GM19099 (cell line): ENCODE results near the gene ADD1.

Experiments used
- POLR2A ChIP-seq: IDR thresholded peaks from 3 replicates; pipeline ENCODE4 v1.6.1; 2011; ENCODE audit warnings: low read depth; ENCODE audit not compliant: insufficient read length; ENCODE audit errors: extremely low read depth

Gene ADD1

DNA sequence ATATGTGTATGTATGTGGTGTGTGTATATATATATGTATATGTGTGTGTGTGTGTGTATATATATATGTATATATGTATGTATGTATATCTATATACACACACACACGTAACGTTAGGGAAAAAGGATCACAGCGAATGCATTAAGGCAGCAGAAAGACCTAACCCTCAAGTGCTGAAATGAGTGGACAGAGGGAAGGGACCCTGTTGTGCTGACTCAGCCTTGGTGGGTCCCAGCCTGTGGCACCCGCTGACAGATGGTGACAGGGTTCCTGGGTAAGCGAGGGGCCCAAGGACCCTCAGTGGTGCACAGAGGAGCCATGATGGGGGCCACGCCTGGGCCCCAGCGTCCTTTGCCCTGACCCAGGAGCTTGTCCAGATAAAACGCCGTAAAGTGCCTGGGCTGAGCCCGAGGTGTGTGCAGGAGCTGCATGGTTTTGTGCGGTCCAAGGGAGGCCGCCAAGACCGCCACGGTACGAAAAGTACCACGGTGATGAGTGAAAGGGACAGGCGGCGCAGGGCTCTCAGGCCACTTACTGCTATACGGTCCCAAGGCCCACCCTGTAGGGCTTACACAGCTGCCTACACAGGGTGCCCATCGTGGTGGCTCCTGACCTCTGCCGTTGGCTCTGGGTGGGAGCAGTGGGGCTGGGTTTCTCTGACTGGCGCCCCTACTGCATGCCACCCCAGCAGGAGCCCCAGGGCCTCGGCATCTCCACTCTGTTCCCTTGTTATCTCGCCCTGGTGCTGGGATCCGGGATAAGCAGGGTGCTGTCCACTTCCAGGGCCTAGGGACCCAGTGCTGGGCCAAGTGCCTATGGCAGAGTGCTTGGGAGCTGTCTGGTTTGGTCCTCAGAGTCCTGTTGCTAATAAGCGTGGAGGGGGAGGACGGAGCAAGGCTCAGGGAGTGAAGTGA is 40.8 kb upstream of the ADD1 start:
- TF ChIP-seq POLR2A: no peak

DNA sequence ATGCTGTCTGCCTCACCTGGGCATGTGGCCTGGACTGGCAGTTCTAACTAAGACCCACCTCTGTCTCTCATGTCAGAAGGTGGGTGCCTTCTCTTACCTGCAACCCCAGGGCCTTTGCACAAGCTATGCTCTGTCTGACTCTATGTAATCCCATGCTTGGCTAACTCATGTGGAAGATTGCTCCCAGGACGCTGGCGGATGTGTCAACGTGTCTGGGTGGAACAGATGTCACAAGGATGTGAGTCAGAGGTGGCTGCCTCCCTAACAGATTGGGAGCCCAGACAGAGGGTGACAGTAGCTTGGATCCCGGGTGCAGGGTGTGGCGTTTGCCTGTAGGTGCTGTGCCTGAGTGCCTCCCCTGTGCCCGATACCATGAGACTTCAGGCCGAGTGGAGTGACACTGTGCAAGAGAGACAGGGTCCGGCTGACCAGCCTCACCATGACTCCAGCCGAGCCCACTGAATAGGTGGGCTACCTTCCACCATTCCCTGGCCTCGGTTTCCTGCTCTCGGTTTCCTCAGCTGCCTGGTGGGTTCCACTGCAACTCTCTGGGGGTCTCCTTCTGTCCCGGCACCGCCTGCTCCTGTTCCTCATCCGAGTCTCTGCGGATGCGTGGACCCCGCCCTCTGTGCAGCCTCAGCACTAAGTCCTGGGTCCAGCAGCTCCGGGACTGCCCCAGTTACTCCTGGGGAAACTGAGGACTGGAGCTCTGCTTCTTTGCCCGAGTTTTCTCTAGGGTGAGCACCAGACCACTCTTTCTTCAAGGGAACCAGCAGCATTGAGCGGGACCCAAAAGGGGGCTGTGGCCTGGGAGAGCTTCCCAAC is 39.8 kb upstream of the ADD1 start:
- no peak for TF ChIP-seq POLR2A

DNA sequence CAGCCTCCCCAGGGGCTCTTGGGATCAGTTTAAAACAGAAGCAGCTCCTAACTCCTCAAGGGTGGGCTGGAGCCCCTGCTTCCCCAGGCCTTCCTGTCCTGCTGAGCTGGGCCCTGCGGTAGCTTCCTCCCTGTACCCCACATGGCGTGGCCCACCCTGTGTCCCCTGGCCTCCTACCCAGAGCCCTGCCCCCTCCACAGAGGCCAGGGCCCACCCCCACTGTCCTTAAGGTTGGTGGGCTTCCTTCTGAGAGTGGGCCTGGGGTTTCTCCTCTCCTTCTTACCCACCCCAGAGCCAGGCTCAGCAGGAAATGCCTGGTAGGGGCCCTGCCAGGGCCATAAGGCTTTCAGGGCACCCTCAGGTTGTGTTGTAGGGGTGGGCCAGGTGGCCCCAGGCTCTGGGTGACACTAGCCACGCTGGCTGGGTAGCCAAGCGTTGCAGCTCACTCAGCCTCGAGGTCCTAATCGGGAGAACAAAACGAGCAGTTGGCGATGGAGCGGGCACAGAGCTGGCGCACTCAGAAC is 39.1 kb upstream of the ADD1 start:
- TF ChIP-seq POLR2A: no peak

DNA sequence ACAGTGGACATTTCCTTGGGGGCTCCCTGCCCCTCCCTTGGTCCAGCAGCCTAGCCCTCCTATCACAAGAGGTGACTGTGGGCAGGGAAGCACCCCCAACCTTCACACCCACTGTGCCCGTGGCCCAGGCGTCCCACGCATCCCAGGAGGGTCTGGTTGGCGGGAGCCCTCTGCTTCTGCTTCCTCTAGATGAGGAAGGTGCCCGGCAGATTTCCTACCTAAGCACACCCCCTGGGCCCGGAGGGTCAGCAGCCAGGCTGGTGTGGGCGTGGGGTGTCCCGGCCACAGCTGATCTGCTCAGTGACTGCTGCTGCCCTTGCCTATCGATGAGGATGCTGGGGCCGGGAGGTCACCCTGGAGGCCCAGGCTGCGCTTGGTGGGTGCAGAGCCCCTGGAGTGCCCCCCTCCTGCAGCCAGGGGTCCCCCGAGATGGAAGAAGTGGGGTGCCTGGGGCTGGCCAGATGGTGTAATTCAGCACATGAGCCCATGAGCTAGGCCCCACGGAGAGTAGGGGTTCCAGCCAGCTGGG is 38.6 kb upstream of the ADD1 start:
- TF ChIP-seq POLR2A: no peak

DNA sequence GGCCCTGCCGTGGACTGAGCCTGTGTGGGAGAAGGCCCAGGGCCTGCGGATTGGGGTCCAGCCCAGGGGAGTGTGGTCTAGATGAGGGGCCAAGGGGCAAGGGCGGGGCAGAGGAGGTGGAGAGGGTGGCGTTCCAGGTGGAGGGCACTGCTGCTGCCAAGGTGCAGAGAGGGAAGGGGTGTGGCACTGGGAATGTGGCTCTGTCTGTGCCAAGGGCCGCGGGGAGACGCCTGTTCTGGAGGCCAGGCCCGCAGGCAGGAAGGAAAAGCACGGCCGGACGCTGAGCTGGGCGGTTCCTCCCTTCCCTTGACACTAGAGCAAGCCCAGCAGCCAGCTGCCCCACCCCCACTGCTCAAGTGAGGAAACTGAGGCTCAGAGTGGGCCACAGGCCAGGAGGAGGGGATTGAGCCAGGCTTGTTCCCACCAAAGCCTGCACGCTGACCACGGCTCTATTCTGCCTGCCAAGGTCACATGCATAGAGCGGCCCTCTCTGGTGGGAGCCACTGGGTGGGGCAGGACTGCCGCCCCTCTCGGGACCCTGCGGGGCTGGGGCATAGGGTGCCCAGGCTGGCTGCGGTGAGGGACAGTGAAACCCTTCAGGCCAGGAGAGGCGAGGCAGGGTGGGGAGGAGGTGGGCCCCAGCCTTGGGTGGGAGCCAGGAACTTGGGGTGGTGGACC is 37.8 kb upstream of the ADD1 start:
- TF ChIP-seq POLR2A: no peak

DNA sequence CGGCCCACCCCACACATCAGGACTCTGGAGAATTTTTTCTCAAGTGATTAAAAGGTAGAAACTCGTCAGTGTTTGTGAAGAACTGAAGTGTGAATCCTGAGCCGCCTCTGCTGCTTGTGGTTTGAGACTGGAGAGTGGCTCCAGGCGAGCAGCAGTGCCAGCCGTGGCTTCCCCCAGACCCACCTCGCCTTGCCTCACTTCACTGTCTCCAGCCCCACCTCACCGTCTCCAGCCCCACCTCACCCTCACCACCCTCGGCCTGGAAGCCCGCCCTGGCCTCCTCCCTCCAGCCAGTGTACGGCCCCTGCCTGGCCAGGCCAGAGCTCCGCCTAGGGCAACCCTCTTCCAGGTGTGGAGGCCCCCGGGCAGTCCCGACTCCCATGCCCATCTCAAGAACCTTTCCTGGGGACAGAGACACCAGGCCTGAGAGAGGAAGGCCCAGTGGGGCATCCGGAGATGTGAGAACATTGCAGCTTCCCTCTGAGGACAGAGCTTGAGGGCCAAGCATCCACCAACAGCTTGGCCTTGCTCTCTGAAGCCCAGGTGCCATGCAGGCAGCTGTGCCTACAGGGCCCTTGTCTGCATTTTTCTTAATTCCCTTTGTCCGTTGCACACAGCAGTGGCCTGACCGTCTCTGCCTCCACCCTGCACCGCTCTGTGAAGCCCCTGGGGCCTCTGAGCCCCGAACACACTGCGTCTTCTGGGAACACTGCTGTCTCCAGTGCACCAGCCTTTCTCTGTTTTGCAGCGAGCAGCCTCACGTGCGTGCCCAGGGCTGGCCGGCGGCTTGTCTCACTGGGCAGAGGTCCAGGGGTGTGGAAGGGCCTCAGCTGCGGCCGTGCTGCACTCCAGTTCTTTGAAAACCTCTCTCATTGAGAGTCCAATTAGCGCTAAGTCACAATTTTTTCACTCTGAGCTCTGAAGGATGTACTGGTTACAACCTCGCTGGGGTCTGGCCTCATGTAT is 37.0 kb upstream of the ADD1 start:
- TF ChIP-seq POLR2A: no peak

DNA sequence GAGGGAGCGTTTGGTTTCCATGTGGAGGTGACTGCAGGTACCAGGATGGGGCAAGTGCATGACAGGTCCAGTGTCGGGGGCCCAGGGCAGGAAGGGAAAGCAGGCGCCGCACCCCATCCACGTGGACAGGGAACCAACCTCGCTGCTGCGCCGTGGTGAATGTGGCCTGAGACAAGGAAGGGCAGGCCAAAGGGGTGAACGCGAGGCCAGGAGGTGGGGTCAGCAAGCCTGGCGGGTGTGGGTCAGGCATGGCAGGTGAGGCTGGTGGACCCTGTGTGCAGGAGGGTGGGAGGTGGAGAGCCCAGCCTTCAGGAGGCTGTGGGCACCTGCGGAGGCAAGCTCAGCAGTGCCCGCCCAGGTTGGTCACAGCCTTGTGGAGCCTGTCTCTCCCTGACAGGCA is 36.1 kb upstream of the ADD1 start:
- no peak for TF ChIP-seq POLR2A

DNA sequence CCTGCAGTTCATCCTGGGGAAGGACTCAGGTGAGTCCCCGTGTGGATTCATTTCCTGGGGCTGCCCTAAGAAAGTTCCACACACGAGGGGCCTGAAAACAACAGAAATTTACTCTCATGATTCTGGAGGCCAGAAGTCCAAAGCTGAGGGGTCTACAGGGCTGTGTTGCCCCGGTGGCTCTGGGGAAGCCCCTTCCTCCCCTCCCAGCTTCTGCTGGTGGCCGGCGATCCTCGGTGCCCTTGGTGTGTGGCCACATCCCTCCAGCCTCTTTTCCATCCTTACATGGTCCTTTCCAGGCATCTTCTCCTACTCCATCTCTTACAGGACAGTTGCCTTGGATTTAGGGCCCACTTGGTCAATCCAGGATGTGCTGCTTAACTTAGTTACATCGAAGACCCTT is 35.6 kb upstream of the ADD1 start:
- no peak for TF ChIP-seq POLR2A

DNA sequence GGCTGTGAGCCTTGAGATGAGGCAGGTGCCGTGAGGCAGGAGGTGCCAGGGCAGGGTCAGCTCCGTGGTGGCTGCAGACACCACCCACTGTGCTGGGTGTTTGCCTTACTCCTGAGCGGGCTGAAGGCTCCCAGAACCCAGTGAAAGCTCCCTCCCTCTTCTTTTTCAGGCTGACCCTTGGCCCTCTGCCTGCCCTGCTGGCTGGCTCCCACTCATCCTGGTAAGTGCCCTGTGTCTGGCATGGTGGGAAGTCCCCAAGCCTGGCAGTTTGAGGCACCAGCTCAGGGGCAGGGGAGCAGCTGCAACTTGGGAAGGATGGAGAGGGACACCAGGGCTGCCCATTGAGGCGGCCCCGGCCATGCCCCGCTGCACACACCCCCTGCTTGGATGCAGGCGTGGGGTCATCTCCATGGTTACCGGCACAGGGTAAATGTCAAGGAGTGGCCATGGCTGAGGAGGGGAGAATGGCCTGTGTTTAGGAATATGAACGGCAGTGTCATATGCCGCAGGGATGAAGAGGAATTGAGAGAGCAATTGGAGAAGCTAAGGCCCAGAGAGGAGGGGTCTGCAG is 33.9 kb upstream of the ADD1 start:
- TF ChIP-seq POLR2A: no peak

DNA sequence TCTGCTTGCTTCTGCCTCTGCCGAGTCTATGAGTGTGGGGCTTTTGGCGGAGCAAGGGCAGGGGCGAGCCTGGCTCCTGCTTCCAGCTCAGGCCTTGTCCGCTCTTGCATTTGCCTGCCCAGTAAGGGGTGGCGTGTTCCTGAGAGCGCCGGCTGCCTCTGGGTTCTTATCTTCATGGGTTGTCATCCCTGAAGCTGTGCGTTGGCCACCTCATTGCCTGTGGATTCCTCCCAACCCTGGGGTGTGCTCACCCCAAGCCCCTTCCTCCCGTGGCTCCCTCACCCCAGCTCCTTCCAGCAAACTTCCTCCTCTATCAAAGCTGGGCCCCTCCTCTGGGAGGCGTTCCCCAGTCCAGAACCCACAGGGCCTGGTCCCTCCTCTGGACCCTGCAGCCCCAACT is 33.3 kb upstream of the ADD1 start:
- TF ChIP-seq POLR2A: no peak

DNA sequence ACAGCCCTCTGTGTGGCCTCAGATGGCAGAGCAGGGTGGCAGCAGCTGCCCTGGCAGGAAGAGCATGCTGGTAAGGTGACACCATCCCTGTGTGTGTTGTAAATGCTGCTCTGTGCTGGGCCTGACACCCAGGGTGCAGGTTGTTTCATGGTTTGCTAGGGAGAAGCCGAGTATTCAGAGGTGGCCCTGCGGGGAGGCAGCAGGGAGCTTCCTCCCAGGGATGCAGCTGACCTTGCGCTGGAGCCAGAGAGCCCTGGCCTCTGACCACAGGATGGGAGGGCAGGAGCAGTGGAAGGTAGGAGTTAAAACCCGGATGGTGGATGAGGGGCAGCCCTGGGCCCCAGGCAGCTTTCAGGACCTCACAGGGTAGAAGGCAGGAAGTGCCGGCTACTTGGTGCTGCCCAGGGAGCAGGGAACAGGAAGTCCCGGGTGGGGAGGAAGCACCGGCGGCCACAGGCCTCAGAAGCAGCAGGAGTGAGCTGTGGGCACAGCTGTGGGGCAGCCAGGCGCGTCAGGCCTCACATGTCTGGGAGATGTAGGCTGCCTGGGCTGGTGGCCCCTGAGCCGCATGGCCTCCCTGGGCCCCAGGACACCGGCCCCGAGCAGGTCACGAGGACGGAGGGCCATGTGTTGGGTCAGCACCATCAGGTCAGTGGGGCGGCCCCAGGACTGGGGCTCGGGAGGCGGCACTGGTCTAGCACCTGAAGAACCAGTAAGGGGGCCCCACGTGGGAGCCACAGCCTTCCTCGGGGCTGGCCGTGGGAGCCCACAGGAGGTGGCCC is 31.6 kb upstream of the ADD1 start:
- peak; percentile 73 for TF ChIP-seq POLR2A

DNA sequence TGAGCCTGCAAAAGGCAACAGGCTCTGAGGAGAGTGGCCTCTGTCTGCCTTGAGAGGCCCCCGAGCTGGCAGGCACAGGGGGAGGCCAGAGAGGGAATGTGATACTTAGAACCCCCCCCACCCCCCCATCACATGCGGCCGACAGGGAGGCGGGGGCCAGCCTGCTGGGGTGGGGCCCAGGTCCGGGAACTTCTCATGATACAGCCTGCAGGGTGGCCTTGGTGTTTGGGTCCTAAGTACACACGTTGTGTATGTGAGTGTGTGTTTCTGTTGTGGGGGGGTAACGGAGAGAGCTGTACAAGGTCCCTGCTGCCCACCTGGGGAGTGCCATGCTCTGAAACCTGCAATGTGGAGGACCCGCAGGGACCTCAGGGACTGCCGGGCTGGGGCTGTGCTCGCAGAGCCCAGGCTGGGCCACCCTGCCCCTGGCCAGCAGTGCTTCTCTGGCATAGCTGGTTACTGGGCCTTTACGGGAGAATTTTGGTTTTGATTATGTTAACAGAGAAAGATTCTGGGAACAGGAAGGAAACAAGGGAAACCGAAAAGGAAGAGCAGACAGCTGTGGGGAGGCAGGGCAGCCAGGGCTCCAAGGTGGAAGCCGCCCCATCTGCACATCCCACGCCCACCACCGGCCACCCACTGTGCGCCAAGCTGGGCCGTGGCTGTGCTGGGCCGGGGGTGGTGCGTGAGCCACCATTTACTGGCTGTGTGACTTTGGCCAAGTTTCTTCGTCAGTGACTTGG is 30.9 kb upstream of the ADD1 start:
- no peak for TF ChIP-seq POLR2A
